HG03066 (cell line): ENCODE results near the gene FAM133A.

Source experiments
- ATAC-seq: cut with Tn5 transposase; IDR thresholded peaks from one replicate; pipeline ENCODE4 v1.9.1; 2021; ENCODE audit warnings: low read depth; ENCODE audit not compliant: unreplicated experiment

The FAM133A gene

DNA sequence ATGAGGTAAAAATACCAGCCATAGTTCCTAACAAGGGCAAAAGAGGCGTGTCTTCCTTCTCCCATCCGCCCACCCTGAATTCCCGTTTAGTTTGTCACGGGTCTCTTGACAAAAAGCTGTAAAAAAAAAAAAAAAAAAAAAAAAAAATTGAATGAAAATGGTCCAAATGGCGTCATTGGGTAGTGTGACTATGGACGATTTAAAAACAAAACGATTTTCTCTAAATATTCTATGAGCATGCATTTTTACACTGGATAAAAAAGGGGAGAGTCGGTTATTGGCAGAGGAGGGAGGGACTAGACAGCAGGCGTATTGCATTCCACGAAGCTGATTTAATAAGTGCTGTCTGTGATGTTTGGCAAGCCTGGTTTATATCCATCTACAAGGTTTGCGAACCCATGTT lies at the start of gene FAM133A:
Gene FAM133A, plus strand, starts transcription at position 338 of the 403 bp plus-strand sequence. CDS start 35,214 bp downstream, outside the sequence.
- ATAC-seq: no peak

GRCh38 chrX:93637591-93637990 lies 36.4 kb upstream of the FAM133A start:
- ATAC-seq: no peak

- ATAC-seq: no peak
Measured at GRCh38 chrX:93649381-93649780, 24.6 kb upstream of the FAM133A start.

DNA sequence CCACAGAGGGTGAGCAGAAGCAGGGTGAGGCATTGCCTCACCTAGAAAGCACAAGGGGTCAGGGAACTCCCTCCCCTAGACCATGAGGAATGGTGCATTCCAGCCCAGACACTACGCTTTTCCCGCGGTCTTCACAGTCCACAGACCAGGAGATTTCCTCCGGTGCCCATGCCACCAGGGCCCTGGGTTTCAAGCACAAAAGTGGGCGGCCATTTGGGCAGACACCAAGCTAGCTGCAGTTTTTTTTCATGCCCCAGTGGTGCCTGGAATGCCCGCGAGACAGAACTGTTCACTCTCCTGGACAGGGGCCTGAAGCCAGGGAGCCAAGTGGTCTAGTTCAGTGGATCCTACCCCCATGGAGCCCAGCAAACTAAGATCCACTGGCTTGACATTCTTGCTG lies 13.4 kb upstream of the FAM133A start:
- no peak for ATAC-seq

DNA sequence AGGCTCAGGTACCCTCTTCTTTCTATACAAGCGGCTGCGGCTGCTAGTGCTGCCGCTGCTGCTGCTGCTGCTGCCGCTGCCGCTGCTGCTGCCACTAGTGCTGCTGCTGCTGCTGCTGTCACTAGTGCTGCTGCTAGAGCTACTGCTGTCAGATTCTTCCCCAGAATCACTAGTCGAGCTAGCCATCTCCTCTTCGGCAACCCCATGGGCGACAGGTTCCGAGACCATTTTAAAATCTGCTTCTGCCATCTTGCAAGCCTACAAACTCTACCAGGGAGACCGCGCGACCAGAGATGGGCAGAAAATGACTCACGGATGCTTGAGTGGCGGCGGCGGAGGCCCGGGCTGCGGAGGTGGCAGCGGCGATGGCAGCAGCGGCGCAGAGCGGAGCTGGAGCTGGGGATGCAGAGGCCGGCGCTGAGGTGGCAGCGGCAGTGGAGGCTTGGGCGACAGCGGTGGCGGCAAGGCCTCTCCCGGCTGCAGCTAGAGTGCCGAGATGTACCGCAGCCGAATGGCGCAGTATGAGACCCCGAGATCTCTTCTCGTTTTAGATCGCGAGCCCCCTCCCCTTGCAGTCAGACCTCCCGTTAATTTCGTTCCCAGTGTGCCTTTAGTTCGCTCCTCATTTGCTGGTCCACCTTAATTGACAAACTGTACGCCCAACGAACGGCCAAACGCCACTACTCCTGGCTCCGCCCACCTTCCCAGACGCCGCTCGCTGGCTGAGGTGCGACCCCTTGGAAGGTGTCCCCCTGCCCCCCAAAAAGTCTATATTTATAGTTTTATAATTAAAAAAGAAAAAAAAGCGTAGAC lies 744 bp upstream of the FAM133A start, which contains the start of gene NAP1L3:
Gene NAP1L3, minus strand, starts transcription at position 523 of the 813 bp plus-strand sequence. Its CDS starts 274 bp downstream, at position 249.
- no peak for ATAC-seq

DNA sequence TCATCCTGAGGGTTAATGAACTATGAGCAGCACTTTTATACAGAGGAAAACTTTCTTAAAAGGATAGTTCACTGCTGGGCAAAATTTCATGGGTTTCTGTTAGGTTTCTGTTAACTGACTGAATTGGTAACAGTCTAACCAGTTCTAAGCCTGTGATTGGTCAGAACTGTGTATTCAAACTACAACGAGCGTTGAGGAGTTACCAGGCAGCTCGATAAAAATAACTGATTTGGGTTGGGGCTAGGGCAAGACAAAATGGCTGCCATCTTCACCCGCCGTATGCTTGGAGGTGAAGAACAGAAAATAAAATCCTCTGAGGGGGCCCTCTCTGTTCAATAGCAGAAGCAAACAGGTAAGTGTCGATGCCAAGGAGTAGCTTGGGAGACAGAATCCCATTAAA lies 22.0 kb downstream of the FAM133A start:
- no peak for ATAC-seq

GRCh38 chrX:93703701-93704100 lies 29.7 kb downstream of the FAM133A start:
- no peak for ATAC-seq

DNA sequence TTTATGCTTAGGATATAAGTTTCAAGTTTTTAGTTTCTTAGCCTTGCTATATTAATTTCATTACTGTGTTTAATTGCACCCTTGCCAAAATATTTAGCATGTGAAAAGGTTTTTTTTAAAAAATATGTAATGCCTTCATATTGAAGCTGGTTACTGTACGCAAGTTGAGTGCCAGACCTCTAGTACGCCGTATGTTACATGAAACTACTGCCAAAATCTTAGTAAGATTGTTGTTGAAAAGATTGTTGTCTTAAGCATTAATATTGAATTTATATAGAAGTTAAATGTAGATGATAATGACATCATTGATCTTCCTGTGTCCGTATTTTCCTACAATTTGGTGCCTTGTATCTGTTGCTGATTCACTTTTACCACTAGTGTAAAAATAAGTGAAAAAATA lies 37.1 kb downstream of the FAM133A start:
- ATAC-seq: no peak

DNA sequence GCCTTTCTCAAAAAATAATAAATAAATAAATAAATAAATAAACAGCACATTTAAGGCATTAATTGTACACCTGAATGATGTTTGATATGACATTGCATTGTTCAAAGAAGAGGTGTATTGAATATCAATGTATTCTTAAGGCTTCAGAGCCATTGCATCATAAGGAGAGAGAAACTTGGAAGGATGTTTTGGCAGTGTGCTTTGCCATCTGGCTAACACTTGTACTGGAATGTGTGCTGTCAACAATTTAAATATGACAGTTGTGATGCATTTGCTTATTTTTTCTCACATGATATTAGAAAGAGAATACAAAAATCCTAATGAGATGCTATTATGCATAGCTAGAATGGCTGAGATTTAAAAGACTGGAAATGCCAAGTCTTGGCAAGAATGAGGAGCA lies 67.8 kb downstream of the FAM133A start:
- ATAC-seq: no peak

DNA sequence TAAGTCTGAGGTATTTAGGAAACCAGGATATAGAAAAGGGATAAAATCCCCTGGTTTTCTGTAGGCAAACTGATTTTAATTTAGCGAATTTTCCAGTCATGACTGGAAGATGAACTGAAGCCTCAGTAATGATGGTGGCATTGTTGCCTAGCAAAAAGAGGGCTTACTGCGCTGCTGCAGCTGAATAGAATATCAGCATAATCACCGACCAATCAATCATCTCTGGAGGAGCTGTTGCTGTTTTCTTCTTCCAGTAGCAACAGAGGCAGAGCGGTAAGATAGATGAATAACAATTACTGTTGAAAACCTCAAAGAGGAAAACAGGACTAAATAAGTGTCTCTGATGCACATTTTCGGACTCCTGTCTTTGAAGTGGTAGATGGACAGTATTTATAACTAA lies 86.2 kb downstream of the FAM133A start:
- ATAC-seq: no peak
